ENCODE results near the gene SYNGR4.
A peak's percentile ranks its signal among the peaks of the same experiment; 100 is the strongest.
"Not testable (repeated sequence)": the region's sequence is repeated elsewhere in the genome, so short reads cannot be mapped to it uniquely, and the experiment has no call there.

SYNGR4 gene, protein sequence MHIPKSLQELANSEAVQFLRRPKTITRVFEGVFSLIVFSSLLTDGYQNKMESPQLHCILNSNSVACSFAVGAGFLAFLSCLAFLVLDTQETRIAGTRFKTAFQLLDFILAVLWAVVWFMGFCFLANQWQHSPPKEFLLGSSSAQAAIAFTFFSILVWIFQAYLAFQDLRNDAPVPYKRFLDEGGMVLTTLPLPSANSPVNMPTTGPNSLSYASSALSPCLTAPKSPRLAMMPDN

DNA sequence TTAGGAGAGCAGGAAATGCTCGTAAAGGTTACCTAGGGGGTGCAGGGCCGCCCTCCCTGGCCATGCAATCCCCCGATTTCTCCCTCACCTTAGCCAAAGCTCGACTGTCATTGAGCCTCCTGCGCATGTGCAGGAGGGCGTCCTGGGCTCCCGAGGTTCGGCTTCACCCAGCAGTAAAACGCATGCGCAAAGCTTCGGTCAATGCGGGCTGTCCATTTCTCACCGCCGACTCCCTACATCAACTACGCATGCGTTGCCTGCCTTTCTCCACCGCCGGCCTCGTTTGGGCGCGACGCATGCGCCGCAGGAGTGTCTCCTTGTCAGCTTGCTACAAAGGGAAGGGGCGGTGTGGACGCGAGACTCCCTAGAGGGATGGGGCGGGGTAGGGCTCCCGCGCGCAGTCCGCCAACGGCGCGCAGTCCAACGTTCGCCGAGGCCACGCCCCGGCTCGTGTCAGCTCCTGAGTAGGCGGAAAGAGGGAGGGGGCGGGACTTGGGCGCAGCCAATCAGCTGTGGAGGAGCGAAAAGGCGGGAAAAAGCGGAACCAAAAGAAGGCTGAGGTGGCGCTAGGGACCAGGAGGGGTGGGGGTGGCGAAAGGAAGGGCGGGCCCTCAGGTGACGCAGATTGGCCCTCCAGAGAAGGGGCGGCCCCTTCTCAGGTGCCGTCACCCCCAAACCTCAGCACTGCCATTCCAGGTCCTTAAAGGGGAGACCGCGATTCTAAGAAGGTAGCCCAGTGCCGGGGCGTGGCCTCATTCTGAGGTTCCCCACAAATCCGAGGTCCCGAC is at the start of gene SYNGR4, which contains the start of gene TMEM143:
Gene SYNGR4, plus strand, starts transcription at position 558 of the 788 bp plus-strand sequence. CDS start 1,476 bp downstream, outside the sequence.
Gene TMEM143, minus strand, starts transcription at position 131 of the 788 bp plus-strand sequence. Its CDS starts 20 bp downstream, at position 111.
- DNase-seq, result peak; percentile 100

DNA sequence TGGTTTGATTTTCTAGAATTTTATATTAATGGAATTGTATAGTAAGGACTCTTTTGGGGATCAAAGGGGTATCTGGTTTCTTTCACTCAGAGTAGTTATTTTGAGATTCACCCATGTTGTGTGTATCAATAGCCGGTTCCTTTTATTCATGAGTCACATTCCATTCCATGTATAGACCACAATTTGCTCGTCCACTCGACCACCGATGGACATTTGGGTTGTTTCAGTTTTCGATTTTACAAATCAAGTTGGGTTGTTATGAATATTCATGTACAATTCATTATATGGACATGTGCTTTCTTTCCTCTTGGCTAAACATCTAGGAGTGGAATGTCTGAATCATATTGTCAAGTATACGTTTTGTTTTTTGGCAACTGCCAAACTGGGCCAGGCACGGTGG is 48.5 kb upstream of the SYNGR4 start:
- DNase-seq, result no peak

DNA sequence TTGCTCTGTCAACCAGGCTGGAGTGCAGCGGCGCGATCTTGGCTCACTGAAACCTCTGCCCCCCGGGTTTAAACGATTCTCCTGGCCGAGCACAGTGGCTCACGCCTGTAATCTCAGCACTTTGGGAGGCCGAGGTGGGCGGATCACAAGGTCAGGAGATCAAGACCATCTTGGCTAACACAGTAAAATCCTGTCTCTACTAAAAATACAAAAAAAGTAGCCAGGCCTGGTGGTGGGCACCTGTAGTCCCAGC is 46.5 kb upstream of the SYNGR4 start:
- DNase-seq, result not testable (repeated sequence)

DNA sequence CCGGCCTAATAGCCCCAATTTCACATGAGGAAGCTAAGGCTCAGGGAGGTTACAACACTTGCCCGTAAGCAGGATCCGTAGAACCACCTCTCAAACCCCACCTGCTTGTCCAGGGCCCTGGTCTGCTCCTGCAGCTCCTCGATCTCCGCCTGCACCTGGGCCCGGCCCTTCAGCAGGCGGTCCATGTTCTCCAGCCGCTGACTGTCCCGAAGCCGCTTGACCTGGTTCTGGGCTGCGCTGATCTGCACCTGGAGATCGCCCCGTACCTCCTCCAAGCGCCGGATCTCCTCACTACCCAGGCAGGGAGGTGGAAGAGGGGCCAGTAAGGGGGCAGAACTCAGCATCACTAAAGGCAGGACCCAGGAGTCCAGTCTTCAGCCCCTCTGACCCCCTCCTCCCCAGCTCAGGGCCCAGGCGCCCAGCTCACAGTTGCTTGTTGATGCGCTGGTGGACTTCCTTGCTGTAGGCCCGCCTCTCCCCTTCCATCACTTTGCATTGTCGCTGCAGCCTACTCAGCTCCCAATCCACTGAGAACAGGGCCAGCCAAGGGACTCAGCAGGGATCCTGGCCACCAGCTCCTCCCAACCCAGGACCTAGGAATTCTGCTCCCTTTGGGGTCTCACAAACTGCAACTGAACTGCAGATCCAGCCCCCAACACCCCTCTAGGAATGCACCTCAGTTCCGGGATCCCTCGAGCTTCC is 45.7 kb upstream of the SYNGR4 start:
- DNase-seq, result no peak

DNA sequence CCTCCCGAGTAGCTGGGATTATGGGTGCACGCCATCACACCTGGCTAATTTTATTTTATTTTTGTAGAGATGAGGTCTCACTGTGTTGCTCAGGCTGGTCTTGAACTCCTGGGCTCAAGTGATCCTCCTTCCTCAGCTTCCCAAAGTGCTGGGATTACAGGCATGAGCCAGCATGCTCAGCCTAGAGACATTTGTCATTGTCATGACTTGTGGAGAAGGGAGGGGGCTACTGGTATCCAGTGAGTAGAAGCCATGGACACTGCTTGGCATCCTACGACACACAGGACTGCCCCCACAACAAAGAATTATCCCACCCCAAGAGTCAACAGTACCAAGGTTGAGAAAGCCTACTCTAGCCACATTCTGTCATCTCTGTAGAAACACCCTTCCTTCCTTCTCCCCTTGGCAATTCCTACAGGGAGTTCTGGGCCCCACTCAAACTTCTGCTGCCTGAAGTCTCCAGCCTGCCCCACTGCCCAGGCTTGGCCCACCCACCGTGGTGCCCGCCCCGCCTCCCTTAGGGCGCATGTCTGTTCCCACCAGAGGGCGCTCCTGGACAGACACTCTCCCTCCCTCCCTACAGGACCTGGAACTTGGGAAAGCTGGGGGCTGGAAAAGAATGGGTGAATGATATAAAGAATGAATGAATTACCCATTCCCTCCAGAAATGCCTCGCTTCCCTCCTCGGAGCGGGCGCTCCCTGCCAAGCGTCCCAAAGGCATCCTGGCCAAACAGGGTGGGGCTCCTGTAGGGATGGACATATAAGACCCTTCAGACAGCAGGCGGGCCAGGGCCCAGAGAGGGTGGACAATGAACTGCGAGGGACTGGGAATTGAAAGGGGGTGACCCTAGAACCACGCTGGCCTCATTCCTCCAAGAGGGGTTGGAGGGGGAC is 44.3 kb upstream of the SYNGR4 start:
- DNase-seq, result peak; percentile 90

DNA sequence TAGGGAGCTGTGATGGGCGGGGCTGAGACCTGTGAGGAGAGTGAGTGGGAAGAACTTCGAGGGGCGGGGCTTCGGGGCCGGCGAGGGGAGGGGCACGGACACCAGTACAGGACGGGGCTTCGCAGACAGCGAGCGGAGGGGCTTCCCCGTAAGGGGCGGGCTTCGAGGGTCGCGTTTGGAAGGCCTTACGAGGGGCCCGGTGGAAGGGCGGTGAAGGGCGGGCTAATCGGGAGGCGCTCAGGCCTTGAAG is 42.9 kb upstream of the SYNGR4 start:
- DNase-seq, result peak; percentile 100

DNA sequence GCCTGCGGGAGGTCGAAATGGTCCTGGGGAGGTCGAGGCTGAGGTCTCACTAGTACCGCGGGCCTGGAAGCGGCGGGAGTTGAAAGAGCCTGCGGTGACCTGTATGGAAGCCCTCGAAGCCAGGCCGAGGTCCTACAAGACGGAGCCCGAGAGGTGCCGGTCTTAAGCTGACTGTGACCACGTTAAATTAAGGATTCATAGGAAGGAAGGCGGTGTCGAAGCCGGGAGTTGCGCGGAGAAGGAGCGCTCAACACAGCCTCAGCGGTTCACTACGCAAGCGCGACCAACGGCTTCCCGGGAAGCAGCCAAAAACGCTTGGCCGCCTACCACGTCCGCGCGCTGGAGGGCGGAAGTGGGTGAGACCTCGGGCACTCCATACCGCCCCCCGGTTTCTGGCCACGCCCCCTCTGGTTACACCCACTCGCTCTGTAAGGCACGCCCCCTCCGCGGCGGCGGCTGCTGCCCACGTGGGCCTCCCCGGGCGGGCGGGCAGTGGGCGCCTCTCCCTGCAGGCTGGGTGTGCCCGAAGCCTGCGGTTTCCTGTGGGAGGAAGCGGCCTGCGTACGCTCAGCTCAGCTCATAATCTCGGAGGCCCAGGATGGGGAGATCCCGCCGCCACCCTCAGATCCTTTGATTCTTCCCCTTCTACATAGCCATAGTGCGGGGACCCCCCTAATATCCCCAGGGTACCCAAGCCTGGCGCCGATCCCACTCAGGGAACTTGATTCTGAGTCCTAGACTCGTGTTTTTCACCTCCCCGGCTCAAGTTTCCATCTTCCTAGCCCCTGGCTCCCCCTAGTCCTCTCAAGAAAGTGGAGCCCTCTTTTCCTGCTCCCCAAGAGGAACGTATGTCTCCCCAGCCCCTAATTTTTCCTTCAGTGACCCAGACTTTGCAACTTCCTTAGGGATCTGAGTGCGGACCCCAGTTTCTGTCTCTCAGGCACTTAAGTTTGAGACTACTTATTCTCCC is 42.3 kb upstream of the SYNGR4 start:
- peak; percentile 98 for DNase-seq

DNA sequence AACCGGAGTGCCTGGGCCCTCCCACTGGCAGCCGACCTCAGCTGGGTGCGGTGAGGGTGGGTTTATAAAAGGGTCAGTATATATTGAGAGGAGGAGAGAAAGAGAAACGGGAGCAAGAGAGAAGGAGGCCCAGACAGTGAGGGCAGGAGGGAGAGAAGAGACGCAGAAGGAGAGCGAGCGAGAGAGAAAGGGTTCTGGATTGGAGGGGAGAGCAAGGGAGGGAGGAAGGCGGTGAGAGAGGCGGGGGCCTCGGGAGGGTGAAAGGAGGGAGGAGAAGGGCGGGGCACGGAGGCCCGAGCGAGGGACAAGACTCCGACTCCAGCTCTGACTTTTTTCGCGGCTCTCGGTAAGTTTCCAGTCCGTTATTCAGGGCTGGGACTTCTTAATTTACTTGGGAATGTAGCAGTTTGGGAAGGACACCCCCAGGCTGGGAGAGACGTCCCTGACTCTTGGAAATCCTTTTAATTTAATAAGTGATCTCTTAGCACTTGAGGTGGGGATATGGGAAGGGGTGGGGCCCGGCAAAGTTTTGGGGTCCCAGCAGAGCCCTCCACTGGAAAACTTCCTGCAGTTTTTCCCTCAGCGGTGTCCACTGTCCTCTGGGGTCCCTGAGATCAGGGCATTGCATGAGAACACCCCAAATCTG is 38.8 kb upstream of the SYNGR4 start, which contains the start of gene EMP3:
Gene EMP3, plus strand, starts transcription at position 288 of the 646 bp plus-strand sequence. CDS start 1,293 bp downstream, outside the sequence.
- peak; percentile 95 for DNase-seq

DNA sequence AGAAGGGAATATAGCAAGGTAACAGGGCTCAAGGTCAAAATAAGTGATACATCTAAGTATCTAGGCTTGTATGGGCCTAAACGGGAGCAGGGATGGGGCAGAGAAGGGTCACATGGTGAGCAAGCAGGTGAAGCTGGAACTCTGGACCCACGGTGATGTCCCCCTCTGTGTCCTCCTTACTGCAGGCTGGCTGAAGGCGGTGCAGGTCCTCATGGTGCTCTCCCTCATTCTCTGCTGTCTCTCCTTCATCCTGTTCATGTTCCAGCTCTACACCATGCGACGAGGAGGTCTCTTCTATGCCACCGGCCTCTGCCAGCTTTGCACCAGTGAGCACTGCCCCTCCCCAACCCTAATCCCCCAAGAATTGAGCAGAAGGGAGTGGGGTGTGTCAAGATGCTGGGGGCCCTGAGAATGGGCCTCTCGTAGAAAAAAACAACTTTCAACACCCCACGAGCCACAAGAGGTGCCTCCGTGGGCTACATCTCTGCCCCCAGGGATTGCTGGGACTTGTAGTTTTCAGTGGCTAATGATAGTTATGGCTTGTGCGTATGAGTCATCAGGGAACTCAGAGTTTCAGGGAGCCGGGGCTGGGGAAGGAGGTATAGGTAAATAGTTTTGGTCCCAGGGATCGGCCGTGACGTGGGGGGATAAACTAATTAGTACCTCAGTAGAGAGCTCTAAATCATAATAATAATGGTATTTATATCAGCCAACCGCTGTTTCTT is 34.8 kb upstream of the SYNGR4 start:
- peak; percentile 80 for DNase-seq

DNA sequence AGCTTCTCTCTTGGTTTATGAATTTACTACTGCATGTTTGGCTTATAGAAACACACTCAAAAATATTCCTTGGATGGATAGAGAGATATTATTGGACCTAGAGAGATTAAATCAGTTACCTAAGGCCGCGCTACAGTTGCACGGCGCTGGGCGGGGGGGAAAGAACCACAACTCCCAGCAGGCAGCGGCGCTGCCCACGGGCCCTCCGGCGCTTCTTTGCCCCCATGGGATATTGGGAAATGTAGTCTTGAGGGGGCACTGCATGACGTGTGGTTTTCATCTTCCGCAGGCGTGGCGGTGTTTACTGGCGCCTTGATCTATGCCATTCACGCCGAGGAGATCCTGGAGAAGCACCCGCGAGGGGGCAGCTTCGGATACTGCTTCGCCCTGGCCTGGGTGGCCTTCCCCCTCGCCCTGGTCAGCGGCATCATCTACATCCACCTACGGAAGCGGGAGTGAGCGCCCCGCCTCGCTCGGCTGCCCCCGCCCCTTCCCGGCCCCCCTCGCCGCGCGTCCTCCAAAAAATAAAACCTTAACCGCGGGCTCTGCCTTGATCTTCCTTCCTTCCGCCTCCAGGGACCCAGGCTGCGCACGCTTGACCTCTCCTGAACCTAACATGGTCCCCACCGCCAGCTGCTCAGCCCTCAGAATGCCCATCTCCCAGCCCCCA is 34.0 kb upstream of the SYNGR4 start:
- peak; percentile 96 for DNase-seq

DNA sequence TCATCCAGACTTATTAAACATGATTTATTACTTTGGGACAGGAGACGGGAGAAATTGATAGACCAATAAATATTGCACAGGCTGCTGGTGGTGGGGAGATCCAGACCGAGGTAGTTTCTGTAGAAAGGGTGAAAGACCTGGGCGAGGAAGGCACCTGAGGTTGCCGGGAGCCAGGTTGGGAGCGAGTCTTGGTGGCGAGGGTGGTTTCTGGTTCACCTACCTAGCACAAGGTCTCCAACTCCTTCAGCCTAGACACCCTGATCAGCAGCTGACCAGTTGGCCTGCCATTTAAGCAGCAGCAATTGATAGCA is 31.9 kb upstream of the SYNGR4 start:
- DNase-seq, result no peak

DNA sequence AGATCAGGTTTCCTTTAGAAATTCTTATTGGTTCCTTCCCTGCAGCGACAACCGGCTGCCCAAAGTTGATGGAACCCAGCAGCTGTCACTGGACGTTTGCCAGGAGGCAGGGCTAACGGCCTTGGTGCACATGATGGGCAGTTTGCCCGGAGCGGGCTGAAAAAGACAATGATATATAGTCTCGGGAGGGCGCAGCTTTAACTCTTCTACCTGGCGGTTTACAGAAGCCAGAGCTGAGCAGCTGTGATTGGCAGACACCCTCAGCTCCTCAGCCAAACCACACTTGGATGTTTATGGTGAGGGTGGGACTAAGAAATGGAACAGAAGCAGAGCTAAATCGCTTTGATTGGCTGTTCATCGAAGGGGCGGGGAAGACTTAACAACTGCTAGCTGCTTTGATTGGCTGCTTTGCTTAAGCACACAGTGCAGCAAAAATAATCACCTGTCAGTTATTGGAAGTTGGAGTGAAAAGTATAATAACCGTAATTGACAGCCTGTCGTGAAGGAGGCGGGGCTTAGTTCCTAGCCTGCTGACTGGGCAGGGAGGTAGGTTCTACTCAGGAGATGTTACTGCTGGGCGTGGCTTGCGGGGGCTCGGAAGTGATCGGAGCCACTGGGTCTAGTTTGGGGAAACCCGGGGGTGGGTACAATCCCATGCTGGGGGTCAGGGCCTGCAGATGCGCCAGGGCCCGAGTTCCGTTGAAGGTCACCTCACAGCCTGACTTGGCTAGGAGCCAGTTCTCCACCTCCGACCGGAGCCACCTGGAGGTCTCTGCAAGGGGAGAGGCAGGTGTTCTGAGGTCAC is 31.3 kb upstream of the SYNGR4 start:
- peak; percentile 100 for DNase-seq

DNA sequence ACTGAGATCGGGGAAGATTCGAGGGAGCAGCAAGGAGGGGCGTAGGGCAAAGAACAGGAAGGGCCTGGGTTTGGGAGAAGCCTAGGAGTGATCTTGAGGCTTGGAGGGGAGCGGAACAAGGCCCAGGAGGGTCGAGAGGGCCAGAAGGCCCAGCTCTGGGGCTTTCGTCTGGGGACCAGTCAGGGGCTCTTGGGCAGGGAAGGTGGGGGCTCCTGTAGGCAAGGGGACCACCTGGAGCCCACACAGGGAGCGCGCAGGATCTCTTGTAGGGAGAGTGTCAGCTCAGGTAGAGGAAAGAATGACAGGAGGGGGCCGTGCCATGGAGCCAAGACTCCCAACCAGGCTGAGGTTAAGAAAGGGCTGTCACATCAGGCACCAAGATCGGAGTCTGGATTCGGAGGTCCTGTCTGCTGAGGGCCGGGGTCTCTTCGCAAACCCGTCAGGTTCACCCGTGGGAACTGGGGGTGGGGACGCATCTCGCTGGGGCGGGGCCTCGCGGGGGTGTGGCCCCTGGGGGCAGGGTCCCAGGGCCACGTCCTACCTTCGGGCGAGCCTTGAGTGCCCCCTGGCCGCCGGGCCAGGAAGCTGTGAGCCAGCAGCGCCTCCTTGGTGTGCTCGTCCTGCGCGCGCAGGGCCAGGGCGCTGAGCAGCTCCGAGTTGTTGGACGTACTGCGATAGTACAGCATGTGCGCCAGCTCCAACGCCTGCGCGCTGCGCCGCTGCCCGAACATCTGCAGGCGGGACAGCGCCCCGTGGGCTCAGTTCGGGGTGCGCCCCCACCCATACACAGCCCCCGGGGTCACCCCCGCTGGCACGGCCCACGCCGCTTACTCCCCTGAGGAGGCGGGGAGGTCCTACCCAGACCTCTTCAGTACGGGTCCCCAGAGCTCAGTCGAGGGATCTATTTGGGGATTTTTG is 30.4 kb upstream of the SYNGR4 start:
- DNase-seq, result peak; percentile 97

DNA sequence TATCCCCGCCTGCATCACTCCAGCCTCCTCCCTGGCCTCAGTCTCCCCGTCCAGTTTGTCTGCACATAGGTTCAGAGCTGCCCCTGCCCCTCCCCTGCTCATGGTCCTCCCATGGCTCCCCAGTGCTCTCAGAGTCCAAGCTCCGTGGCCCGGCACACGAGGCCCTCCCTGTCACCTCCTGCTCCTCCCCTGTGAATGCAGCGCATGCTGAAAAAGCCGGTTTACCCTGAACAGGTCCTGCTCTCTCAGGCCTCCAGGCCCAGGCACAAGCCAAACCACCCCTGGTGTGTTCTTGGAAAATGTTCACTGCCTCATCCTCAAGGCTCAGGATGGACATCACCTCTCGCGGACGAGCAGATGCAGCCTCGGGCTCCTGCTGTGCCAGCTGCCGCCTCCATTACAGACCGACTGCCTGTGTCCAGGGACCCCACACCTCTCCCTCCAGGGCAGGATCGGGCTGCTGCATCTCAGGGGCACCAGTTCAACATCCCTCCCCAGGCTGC is 25.9 kb upstream of the SYNGR4 start:
- no peak for DNase-seq

DNA sequence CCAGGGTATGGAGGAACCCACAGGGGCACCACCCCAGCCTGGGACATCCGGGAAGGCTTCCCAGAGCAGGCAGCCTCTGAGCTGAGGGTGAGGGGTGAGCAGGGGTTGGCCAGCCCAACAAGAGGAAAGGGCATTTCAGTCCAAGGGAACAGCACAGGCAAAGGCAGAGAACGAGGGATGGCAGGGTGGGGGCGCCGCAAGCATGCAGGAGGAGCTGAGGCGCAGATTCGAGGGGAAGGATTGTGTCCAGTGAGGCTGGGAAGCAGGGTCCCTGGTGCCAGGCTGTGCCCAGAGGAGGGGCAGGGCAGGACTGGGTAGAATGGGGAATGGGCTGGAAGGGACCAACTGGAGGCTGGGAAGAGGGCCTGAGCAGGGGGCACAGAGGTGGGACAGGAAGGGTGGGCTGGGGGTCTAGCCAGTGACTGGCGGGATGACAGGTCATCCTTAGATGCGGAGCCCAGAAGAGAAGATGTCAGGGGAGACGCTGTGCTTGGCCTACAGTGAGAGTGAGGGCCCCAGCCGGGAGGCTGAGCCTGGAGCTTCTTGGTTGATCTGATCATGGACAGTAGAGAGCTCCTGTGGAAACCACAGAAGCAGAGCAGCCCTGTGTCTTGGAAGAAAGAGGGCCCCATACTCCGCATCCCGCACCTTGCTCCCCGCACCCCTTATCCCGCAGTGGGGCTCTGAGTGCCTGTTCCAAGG is 25.2 kb upstream of the SYNGR4 start:
- DNase-seq, result no peak

DNA sequence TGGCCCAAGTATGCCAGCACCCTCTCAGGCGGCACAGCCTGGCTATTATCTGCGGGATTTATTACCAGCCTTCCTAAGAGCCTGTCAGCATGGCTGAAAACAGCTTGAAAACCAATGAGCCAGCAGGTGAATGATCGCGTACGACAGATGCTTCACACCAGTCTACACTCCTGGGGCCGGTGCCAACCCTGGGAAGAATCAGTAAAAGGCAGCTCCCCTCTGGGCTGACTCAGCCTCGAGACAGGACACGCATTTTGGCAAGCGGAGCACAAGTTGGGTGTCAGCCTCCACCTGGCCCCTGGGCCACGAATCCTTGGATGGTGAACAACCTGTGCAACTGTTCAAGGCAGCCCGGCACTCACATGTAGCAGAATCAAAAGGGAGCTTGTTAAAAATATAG is 23.2 kb upstream of the SYNGR4 start:
- no peak for DNase-seq
